ENCODE results near the gene ZKSCAN8. TPM values are rescaled to one million over a fixed set of nuclear protein-coding genes. Genes with fewer than 3 reads are reported as not detected.
A peak's percentile ranks its signal among the peaks of the same experiment; 100 is the strongest.

Gene ZKSCAN8
- total RNA-seq (2021; ENCODE audit: unreplicated experiment) = 20.7 TPM
- polyA plus RNA-seq (2012) = 8.4 and 10.2 TPM in 2 replicates
- Bru-seq, nascent RNA = percentile 95 among the genes with signal in this experiment
- BruChase-seq, experiment 1, labeled RNA remaining after a 6-hour chase = percentile 88 among the genes with signal in this experiment
- BruChase-seq, experiment 2, labeled RNA remaining after a 2-hour chase = percentile 98 among the genes with signal in this experiment
- long read RNA-seq, partial matches to known transcripts = 2 of 7 reads
- long read RNA-seq, other reads (novel, unspliced or antisense) = 5 of 7 reads

DNA sequence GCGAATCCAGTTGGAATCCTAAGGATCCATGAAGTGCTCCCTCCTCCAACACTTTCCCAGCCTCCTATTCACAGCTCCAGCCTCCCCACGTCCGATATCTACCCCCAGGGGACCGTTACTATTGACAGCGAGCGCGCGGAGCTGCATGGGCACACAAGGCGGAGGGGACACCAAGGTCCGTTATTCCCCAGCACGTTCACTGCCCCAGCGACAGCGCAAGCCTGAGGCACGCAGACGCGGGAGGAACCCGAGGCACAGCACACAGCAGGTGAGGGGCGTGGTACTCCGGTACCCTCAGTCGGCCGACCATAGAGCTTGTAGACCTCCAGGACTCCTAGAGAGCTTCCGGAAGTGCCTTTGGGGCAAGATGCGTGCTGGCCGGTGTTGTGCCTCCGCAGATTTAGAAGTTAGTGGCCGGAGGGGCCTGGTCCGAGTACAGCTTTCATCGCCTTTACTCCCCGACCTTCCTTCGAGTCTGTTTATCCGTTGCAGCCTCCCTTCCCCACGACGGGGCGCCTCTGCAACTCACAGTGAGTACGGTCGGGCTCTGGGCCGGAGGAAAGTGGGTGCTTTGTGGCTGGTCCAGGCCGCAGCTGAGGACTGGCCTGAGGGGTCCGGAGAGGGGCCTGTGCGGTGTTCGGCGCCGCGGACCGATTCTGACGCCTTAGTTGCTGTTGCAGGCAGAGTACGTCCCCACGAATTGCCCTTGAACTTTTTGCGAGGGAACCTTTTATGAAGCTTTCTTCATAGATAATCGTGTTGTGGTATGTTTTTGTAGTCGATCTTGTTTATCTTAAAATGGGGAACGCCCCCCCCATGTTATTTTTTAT lies at the start of gene ZKSCAN8:
Gene ZKSCAN8, plus strand, starts transcription at position 384 of the 830 bp plus-strand sequence. CDS start 6,525 bp downstream, outside the sequence.
- TSS peak; percentile 70 for BruUV-seq (replicated peaks)

More for the DNA sequence above, at the start of gene ZKSCAN8:
- Histone ChIP-seq H3K27ac (ENCODE audit: low read depth, low read length) (peak within 1 kb of the TSS; percentile 73), H3K4me3 (replicated peaks in 1 of 2; ENCODE audit: low read depth in 1 of 2, low read length in 2 of 2) (peak within 1 kb of the TSS; percentile 90 to 92), H3K9me3 (ENCODE audit: control insufficient read depth in 1 of 2, insufficient read depth in 1 of 2, low read depth in 1 of 2, low read length in 2 of 2) (no peaks in the 10 kb centered on the region), H3K27me3 (ENCODE audit: insufficient read depth, low read length) (no peaks in the 10 kb centered on the region), H3K79me2 (ENCODE audit: insufficient read depth, low read length) (peaks cover 48% of the 10 kb centered on the region), H3K4me2 (ENCODE audit: low read length) (peak within 1 kb of the TSS; percentile 89), H3K4me1 (ENCODE audit: control insufficient read depth in 1 of 2, insufficient read depth in 2 of 2, low read length in 2 of 2) (peaks cover 4 to 17% of the 10 kb centered on the region in 2 experiments; a peak in 2 of 4 replicates), H4K20me1 (ENCODE audit: insufficient read depth) (no peaks in the 10 kb centered on the region), H3K36me3 (ENCODE audit: control insufficient read depth in 1 of 2, insufficient read depth in 2 of 2, low read length in 2 of 2) (peaks cover 13 to 19% of the 10 kb centered on the region in 2 experiments; a peak in 2 of 4 replicates), H2AFZ (ENCODE audit: low read depth, low read length, poor library complexity, severe bottlenecking) (peak within 1 kb of the TSS; percentile 78), H3K9me2 (ENCODE audit: insufficient read depth) (no peaks in the 10 kb centered on the region), H3K9ac (ENCODE audit: low read length) (peak within 1 kb of the TSS; percentile 80)
- ChIA-PET CTCF (interaction anchor here (0.8 to 1.9 kb wide), 3 partner anchors 37 to 215 kb away, joined by 3 to 8 read pairs (median 5); no protein-coding TSS in a partner anchor), RAD21 (ENCODE audit: low non-redundant PET in 1 of 2, low total read pairs in 2 of 2, uncharacterized antibody in 2 of 2, unreplicated experiment in 2 of 2) (interaction anchor here (0.8 to 1.2 kb wide), 4 partner anchors 208 to 242 kb away, joined by 3 read pairs; partner anchors contain the start of gene ZKSCAN3 (in 1 of the 2)), POLR2A (interaction anchor here (0.6 to 2.7 kb wide), 14 partner anchors 10 to 249 kb away, joined by 3 to 21 read pairs (median 4); partner anchors contain the start of genes ZKSCAN3, ZKSCAN4, ZSCAN16 and ZSCAN31)
- TF ChIP-seq, protein P1, sequence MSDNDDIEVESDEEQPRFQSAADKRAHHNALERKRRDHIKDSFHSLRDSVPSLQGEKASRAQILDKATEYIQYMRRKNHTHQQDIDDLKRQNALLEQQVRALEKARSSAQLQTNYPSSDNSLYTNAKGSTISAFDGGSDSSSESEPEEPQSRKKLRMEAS (IDR thresholded peaks at IDR 0.05) = peak; percentile 89
- TF ChIP-seq FOSL1 (IDR thresholded peaks at IDR 0.05; ENCODE audit: low read depth) (no peak), CEBPB (IDR thresholded peaks at IDR 0.05; ENCODE audit: low read depth) (no peak), SP1 (IDR thresholded peaks at IDR 0.05; ENCODE audit: low read depth) (0 out of 2 replicates have a peak, but pooled peaks have one; percentile 7), SIN3A (IDR thresholded peaks at IDR 0.05; ENCODE audit: low read depth) (peak; percentile 80), POLR2AphosphoS5 (IDR thresholded peaks at IDR 0.05; ENCODE audit: low read depth, low read length) (peak; percentile 96), POLR2A (IDR thresholded peaks at IDR 0.05; ENCODE audit: borderline replicate concordance, extremely low read depth, insufficient read depth, insufficient read length) (peak; percentile 81), TCF7L2 (IDR thresholded peaks at IDR 0.05; ENCODE audit: borderline replicate concordance, extremely low read depth, insufficient read depth, insufficient read length) (peak; percentile 61), ATF3 (IDR thresholded peaks at IDR 0.05) (no peak), YY1 (IDR thresholded peaks at IDR 0.05; ENCODE audit: extremely low read depth, insufficient replicate concordance, low read depth, low read length) (peak; percentile 35), RAD21 (IDR thresholded peaks at IDR 0.05; ENCODE audit: low read depth) (0 out of 2 replicates have a peak, but pooled peaks have one; percentile 3), EZH2phosphoT487 (IDR thresholded peaks at IDR 0.05; ENCODE audit: borderline replicate concordance) (no peak), ZFX (IDR thresholded peaks at IDR 0.05) (peak; percentile 98), ZBTB33 (IDR thresholded peaks at IDR 0.05; ENCODE audit: extremely low read depth, insufficient replicate concordance, low read length) (peak; percentile 55), JUND (IDR thresholded peaks at IDR 0.05) (0 out of 2 replicates have a peak, but pooled peaks have one; percentile 12), ELF1 (IDR thresholded peaks at IDR 0.05; ENCODE audit: borderline replicate concordance, low read depth) (peak; percentile 55)
- TF ChIP-seq, protein P2, sequence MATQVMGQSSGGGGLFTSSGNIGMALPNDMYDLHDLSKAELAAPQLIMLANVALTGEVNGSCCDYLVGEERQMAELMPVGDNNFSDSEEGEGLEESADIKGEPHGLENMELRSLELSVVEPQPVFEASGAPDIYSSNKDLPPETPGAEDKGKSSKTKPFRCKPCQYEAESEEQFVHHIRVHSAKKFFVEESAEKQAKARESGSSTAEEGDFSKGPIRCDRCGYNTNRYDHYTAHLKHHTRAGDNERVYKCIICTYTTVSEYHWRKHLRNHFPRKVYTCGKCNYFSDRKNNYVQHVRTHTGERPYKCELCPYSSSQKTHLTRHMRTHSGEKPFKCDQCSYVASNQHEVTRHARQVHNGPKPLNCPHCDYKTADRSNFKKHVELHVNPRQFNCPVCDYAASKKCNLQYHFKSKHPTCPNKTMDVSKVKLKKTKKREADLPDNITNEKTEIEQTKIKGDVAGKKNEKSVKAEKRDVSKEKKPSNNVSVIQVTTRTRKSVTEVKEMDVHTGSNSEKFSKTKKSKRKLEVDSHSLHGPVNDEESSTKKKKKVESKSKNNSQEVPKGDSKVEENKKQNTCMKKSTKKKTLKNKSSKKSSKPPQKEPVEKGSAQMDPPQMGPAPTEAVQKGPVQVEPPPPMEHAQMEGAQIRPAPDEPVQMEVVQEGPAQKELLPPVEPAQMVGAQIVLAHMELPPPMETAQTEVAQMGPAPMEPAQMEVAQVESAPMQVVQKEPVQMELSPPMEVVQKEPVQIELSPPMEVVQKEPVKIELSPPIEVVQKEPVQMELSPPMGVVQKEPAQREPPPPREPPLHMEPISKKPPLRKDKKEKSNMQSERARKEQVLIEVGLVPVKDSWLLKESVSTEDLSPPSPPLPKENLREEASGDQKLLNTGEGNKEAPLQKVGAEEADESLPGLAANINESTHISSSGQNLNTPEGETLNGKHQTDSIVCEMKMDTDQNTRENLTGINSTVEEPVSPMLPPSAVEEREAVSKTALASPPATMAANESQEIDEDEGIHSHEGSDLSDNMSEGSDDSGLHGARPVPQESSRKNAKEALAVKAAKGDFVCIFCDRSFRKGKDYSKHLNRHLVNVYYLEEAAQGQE (IDR thresholded peaks at IDR 0.05; ENCODE audit: low read depth) = no peak
- DNase-seq (ENCODE audit: low read depth, low spot score) (peak; percentile 94), ATAC-seq (peak; percentile 94)
- intact Hi-C loops (cut with micrococcal nuclease) = loop anchor here (1.0 to 2.0 kb wide), 2 partner anchors 17 to 215 kb away; partner anchors contain the start of gene ZSCAN16

Measured in HCT116 (cell line).